GM19035 (cell line): Measurements from ENCODE around the gene CCND3.
A peak's percentile ranks its signal among the peaks of the same experiment; 100 is the strongest.

Experiments used
- ATAC-seq: cut with Tn5 transposase; IDR thresholded peaks from one replicate; pipeline ENCODE4 v1.9.1; 2021; ENCODE audit not compliant: unreplicated experiment

CCND3 gene

DNA sequence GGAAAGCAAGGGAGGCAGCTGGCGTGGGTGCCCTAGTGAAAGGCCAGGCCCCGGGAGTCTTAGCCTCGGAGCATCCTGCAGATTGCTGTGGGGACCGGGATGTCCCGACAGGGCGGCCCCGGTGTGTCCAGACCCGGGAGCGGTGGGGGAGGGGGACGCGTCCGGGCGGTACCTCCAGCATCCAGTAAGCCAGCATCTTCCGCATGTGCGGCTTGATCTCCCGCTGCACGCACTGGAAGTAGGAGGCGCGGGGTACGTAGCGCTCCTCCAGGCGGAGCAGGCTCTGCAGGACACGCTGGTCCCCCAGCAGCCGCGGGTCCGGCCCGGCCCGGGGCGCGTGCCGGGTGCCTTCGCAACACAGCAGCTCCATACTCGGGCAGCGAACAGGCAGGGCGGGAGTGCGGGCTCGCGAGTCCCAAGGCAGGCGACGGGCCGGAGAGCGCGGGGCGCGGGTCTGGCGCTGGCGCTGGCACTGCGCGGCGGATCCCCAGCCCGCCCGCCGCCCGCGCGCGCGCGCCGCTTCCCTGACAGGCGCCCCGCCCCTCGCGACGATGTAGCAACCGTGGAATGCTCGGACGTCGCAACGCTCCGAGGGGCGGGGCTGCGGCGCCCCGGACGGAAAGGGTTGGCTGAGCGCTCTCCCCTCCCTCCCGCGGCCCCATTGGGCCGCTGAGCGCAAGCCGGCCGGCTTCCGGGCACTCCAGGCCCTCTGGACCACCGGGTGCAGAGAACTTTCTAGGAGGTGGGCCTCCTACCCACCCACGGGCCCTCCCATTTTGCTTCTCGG is at the start of gene CCND3:
TSS of gene CCND3 (minus strand) at position 529 of the 787 bp plus-strand sequence. CDS start at position 370, 159 bp downstream.
- ATAC-seq: peak; percentile 87

DNA sequence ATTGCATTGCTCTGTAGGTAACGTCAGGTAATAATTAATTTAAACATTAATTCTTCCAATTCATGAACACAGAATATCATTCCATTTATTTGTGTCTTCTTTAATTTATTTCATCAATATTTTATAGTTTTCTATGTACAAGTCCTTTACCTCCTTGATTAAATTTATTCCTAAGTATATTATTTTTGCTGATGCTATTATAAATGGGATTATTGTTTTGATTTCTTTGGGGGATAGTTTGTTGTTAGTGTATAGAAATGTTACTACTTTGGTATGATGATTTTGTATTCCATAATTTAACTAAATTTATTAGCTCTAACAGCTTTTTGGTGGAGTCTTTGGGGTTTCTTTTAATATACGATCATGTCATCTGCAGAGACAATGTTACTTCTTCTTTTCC is 44.7 kb upstream of the CCND3 start:
- no peak for ATAC-seq

DNA sequence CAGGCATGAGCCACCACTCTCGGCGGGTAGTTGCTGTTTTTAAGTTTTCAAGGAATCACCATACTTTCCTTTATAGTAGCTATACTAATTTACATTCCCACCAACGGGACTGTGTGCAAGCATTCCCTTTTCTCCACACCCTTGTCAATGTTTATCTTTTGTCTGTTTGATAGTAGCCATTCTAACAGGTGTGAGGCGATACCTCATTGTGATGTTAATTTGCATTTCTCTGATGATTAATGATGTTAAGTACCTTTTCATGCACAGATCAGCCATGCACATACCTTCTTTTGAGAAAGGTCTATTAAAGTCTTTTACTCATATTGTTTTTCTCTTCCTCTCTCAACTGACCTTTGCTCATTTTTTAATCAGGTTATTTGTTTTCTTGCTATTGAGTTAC is 43.0 kb upstream of the CCND3 start:
- no peak for ATAC-seq

DNA sequence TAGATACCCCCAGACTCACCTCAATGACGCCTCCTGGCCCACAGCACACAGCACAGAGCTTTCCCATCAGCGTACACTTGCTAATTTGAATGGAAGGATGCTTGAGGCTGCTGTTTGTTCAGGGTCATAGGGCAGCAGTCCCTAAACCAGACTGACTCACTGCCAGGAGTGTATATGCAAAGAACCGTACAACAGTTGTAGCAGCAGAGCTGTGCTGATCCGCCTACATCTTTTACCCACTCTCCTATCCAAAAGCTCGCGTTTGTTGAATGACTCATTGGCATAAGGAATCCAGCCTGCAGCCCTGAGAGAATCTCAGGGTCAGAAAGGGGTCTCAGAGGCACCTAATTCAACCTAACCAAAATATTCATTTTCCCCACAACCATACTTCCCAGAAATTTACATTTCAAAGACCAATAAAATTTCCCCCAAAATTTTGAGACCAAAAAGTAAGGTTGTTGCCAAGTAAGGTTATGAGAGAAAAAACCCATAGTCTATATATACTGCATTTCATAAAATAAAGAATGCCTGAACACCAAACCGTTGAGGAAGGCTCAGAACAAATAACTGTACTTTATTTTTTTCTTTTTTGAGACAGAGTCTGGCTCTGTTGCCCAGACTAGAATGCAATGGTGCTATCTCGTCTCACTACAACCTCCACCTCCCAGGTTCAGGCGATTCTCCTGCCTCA is 35.3 kb upstream of the CCND3 start:
- no peak for ATAC-seq

- ATAC-seq: no peak
Measured at GRCh38 chr6:41975276-41975675, 33.7 kb upstream of the CCND3 start.

- no peak for ATAC-seq
Measured at GRCh38 chr6:41974281-41974825, 32.7 kb upstream of the CCND3 start.

- no peak for ATAC-seq
Measured at GRCh38 chr6:41972826-41973225, 31.2 kb upstream of the CCND3 start.

GRCh38 chr6:41970436-41970846 is 28.8 kb upstream of the CCND3 start:
- ATAC-seq: no peak

DNA sequence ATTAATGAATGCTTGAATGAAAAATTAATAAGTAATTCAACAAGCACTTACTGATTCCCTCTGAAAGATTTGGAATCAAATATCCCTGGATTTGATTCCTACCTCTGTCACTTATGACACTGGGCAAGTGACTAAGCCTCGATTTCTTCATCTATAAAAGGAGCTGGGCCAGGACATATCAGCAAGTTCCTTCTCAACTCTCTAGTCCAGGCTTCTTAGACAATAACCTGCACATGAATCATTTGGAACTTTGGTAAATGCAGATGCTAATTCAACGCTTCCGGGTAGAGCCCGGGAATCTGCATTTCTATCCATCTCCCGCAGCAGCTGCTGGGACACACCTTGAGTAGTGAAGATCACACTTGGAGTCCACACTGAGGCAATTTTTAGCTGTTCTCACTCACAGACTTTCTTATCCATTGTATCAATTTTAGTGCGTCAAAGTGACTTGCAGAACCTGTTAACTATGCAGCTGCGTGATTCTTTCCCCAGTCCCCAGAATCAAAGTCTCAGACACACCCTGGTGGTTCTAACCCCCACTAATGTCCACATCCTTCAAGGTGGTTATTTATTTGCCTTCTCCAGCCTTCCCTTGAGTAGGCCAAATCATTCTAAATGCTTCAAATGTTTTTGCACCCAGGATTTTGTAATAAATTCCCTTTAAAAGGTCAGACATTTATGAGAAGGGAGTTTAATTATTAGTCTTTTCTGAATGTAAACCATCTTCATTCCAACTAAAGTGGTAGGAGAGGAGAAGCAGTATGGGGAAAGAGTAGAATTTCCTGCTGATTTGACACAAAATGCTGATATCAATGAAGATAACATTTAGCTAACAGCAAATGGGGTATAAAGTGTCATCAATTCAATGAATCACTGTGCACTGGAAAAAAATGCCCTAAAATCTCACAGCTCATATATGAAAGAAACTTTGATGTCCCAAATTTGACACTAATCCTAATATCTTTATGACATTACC is 26.0 kb upstream of the CCND3 start:
- ATAC-seq: no peak

GRCh38 chr6:41966961-41967311 is 25.3 kb upstream of the CCND3 start:
- no peak for ATAC-seq

- no peak for ATAC-seq
Measured at GRCh38 chr6:41966214-41966920, 24.8 kb upstream of the CCND3 start.

GRCh38 chr6:41965429-41966213 is 24.0 kb upstream of the CCND3 start:
- no peak for ATAC-seq

DNA sequence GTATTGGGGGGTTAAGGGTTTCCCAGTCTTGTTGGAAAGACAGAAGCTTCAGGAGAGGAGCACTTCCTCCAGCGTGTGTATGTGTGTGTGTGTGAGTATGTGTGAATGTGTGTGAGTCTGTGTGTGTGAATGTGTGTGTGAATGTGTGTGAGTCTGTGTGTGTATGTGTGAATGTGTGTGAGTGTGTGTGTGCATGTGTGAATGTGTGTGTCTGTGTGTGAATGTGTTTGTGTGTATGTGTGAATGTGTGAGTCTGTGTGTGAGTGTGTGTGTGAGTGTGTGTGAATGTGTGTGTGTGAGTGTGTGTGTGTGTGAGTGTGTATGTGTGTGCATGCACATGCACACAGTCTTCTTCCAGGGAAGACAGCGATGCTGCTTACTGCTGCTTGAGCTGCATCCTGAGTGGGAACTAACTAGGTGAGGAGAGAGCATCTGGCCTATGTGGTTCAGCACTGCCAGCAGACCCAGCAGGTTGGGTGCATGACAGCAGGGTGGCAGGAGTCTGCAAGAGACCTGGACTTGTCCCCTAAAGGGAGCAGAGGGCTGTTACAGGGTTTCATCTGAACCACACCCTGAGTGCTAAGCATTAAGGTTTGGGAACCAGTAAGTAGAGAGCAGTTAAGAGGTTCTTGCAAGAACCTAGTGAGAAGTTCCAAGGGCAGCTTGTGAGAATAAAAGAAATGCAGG is 22.7 kb upstream of the CCND3 start:
- no peak for ATAC-seq

DNA sequence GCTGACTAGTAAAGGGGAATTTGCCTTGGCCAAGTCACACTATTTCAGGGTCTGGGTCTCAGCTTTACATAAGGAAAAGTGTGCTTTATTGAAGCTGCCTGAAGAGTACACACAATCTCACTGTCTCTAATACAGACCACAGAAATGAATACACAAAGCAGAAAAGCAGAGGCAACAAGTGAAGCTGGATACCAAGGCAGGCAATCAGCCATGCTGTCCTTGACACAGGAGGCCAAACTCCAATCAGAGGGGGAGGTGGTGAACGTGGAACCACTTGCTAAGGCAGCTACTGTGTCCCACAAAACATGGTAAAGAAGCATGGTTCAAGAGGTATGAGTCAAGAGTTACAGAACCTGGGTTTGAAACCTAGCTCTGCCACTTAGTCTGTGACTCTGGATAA is 21.8 kb upstream of the CCND3 start:
- no peak for ATAC-seq

DNA sequence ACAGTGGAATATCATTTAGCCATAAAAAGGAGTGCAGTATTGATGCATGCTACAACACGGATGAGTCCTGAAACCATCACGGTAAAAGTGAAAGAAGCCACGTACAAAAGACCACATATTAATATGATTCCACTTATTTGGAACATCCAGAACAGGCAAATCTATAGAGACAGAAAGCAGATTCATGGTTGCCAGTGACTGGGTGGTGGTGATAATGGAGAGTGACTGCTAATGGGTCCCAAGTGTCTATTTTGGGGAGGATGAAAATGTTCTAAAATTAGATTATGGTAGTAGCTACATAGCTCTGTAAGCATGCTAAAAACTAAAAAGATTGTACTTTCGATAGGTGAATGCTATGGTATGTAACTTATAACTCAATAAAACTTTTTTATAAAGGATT is 18.4 kb upstream of the CCND3 start:
- ATAC-seq: no peak

DNA sequence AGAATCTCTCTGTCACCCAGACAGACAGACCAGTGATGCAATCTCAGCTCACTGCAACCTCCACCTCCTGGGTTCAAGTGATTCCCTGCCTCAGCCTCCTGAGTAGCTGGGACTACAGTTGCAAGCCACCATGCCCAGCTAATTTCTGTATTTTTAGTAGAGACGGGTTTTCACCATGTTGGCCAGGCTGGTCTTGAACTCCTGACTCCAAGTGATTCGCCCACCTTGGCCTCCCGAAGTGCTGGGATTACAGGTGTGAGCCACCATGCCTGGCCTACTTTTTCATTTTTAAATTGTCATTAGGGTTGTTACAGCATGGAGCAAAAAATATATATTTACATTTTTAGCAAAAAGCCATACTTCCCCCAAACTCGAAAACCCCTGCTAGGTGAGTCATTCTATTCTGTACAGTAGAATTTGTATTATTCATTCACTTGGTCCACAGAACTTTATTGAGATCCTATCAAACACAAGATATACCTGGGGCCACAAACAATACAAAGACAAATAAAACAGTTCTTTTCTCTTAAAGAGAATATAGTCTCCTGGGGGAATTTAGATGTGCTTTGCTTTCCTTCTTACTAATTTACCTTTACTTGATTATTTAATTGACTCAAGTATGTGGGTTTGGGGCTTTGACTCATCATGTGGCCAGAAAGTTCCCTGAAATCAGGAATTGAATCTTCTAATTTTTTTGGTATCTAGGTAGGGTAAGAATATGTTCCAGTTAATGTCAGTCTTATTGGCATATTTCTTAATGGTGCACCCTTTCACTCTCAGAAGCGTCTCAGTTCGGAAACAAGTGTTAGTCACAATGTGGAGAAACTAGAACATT is 16.6 kb upstream of the CCND3 start:
- no peak for ATAC-seq

GRCh38 chr6:41957117-41957516 is 15.5 kb upstream of the CCND3 start:
- no peak for ATAC-seq

DNA sequence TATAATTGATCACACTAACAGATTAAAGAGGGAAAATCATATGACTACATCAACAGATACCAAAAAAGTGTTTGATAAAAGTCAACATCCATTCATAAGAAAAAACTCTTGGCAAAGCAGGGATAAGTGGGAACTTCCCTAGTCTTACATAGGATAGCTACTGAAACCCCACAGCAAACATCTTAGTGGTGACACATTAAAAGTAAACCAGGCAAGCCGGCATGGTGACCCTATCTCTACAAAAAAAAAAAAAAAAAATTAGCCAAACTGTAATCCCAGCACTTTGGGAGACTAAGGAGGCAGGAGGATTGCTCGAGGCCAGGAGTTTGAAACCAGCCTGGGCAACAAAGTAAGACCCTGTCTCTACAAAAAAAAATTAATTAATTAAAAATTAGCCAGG is 13.8 kb upstream of the CCND3 start:
- ATAC-seq: no peak
